A673 (cell line): ENCODE measurements around the gene TAOK3.

Source experiments
- EZH2 ChIP-seq: fragments of 200-600 bp; sonication (generic); IDR thresholded peaks from 2 replicates; pipeline ENCODE4 v1.6.1; 2017; ENCODE audit warnings: borderline replicate concordance, low read depth, mild to moderate bottlenecking, mixed read lengths, antibody characterized with exemption, low read length; ENCODE audit not compliant: poor library complexity, severe bottlenecking
- TF ChIP-seq, protein P1 (sequence below): fragments of 300-800, 200-600 bp; sonication (generic); conservative IDR thresholded peaks from 2 replicates; pipeline ENCODE4 v1.5.1; 2017; ENCODE audit warnings: low read depth, mild to moderate bottlenecking, antibody characterized with exemption, low read length, moderate library complexity, mixed read lengths

GRCh38 chr12:118137148-118137678, 235.5 kb downstream of the TAOK3 start:
- TF ChIP-seq, protein P1, sequence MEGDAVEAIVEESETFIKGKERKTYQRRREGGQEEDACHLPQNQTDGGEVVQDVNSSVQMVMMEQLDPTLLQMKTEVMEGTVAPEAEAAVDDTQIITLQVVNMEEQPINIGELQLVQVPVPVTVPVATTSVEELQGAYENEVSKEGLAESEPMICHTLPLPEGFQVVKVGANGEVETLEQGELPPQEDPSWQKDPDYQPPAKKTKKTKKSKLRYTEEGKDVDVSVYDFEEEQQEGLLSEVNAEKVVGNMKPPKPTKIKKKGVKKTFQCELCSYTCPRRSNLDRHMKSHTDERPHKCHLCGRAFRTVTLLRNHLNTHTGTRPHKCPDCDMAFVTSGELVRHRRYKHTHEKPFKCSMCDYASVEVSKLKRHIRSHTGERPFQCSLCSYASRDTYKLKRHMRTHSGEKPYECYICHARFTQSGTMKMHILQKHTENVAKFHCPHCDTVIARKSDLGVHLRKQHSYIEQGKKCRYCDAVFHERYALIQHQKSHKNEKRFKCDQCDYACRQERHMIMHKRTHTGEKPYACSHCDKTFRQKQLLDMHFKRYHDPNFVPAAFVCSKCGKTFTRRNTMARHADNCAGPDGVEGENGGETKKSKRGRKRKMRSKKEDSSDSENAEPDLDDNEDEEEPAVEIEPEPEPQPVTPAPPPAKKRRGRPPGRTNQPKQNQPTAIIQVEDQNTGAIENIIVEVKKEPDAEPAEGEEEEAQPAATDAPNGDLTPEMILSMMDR, result no peak
- no peak for TF ChIP-seq EZH2
